Smooth muscle cell (in vitro differentiated cells): ENCODE results near the gene AGXT. TPM values are rescaled to one million over a fixed set of nuclear protein-coding genes. Genes with fewer than 3 reads are reported as not detected.

ENCODE experiments used
- DNase-seq: peaks from one replicate; lab custom pipeline; 2025; ENCODE audit not compliant: unreplicated experiment; lab: John Stamatoyannopoulos, UW
- H2AFZ ChIP-seq: fragments of 200-600 bp; sonication (generic); 2 replicates; pipeline ENCODE4 v1.6.0; 2016; ENCODE audit warnings: antibody characterized with exemption, low read depth, mild to moderate bottlenecking
- H3F3A ChIP-seq: fragments of 200-600 bp; sonication (generic); 2 replicates; pipeline ENCODE4 v1.6.0; 2017; ENCODE audit warnings: antibody characterized with exemption, low read depth
- H3K27ac ChIP-seq: fragments of 200-600 bp; sonication (generic); 2 replicates; pipeline ENCODE4 v1.5.1; 2016; ENCODE audit warnings: low read depth, mild to moderate bottlenecking
- H3K27me3 ChIP-seq: fragments of 200-600 bp; sonication (generic); 2 replicates; pipeline ENCODE4 v1.6.1; 2016; ENCODE audit warnings: low read depth, mild to moderate bottlenecking
- H3K36me3 ChIP-seq: fragments of 200-600 bp; sonication (generic); 2 replicates; pipeline ENCODE4 v1.5.1; 2016; ENCODE audit warnings: low read depth
- H3K4me1 ChIP-seq: fragments of 200-600 bp; sonication (generic); 2 replicates; pipeline ENCODE4 v1.5.1; 2016; ENCODE audit warnings: low read depth
- H3K4me2 ChIP-seq: fragments of 200-600 bp; sonication (generic); 2 replicates; pipeline ENCODE4 v1.6.0; 2016; ENCODE audit warnings: mild to moderate bottlenecking
- H3K4me3 ChIP-seq: fragments of 200-600 bp; sonication (generic); 2 replicates; pipeline ENCODE4 v1.5.1; 2016; ENCODE audit warnings: mild to moderate bottlenecking
- H3K79me2 ChIP-seq: fragments of 200-600 bp; sonication (generic); 2 replicates; pipeline ENCODE4 v1.6.0; 2016; ENCODE audit warnings: low read depth, mild to moderate bottlenecking
- H3K9ac ChIP-seq: fragments of 200-600 bp; sonication (generic); 2 replicates; pipeline ENCODE4 v1.6.0; 2016; ENCODE audit warnings: low read depth
- H3K9me3 ChIP-seq: fragments of 200-600 bp; sonication (generic); replicated peaks from 2 replicates; pipeline ENCODE4 v1.5.1; 2016; ENCODE audit warnings: low read depth
- H4K20me1 ChIP-seq: fragments of 200-600 bp; sonication (generic); 2 replicates; pipeline ENCODE4 v1.6.0; 2016; ENCODE audit warnings: low read depth
- WGBS: methylation state at CpG from one replicate; pipeline ENCODE4 v1.1.7; 2016; ENCODE audit warnings: low lambda C conversion rate; 5-methylcytosine and 5-hydroxymethylcytosine counted together
- polyA plus RNA-seq: library from polyadenylated mRNA; unstranded; fragments of >200 nt; fragmentation: Nextera tagmentation; extraction: Ambion mirVana; gene quantifications from 2 replicates; pipeline ENCODE4 v1.2.1, GENCODE V29; 2016
- total RNA-seq: library from RNA; depleted of rRNA; stranded (reverse); fragments of >200 nt; gene quantifications from 2 replicates; pipeline ENCODE4 v1.2.3, GENCODE V29; 2014
- TF ChIP-seq, protein P1 (sequence below): fragments of 200-600 bp; sonication (generic); IDR thresholded peaks from 2 replicates; pipeline ENCODE4 v1.5.1; 2017; ENCODE audit warnings: borderline replicate concordance, mild to moderate bottlenecking, antibody characterized with exemption; ENCODE audit not compliant: insufficient read depth, poor library complexity, severe bottlenecking

Gene AGXT
- total and polyA plus RNA-seq, 2 experiments from 2014 or later, result not detected

DNA sequence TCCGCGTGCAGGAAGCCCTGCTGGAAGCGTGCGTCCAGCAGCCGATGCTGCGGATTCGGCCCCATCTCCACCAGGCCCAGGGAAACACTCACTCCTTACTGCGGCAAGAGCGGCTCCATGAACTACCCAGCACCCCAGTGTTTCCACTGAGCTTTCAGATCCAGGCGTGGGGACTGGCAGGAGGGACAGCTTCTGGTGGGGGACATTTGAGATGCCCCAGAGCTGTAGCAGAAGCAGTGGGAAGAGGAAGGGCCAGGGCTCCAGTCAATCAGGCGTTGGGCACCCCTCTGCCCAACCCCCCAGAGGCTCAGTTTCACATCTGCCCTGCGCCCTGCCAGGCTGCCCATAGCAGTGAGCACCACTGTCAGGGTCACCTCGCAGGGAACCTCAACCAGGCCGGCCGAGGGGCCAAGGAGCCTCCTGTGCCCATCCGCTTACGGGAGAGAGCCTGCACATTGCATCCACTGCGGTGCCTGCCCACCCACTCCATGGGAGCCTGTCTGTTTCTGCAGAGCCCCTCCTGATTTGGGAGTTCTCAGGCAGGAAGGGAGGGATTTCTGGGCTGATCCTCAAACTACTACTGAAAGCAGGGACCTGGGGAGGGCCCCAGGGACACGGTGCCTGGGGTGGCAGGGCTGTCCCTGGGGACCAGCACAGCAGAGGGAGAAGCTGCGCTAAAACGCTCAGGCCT lies 4.6 kb downstream of the AGXT start:
- no peak overlapping the region for H2AFZ ChIP-seq
- TF ChIP-seq, protein P1, sequence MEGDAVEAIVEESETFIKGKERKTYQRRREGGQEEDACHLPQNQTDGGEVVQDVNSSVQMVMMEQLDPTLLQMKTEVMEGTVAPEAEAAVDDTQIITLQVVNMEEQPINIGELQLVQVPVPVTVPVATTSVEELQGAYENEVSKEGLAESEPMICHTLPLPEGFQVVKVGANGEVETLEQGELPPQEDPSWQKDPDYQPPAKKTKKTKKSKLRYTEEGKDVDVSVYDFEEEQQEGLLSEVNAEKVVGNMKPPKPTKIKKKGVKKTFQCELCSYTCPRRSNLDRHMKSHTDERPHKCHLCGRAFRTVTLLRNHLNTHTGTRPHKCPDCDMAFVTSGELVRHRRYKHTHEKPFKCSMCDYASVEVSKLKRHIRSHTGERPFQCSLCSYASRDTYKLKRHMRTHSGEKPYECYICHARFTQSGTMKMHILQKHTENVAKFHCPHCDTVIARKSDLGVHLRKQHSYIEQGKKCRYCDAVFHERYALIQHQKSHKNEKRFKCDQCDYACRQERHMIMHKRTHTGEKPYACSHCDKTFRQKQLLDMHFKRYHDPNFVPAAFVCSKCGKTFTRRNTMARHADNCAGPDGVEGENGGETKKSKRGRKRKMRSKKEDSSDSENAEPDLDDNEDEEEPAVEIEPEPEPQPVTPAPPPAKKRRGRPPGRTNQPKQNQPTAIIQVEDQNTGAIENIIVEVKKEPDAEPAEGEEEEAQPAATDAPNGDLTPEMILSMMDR, result no peak
- H3F3A ChIP-seq, result no peaks in the 10 kb centered on the region
- H3K36me3 ChIP-seq, result no peaks in the 10 kb centered on the region
- H3K4me1 ChIP-seq, result no peaks in the 10 kb centered on the region
- H3K79me2 ChIP-seq, result no peaks in the 10 kb centered on the region
- no peaks in the 10 kb centered on the region for H3K9me3 ChIP-seq
- no peak overlapping the region for H3K27ac ChIP-seq
- H3K27me3 ChIP-seq, result no peaks in the 10 kb centered on the region
- H3K9ac ChIP-seq, result no peak overlapping the region
- H4K20me1 ChIP-seq, result no peaks in the 10 kb centered on the region
- 93% methylated on average over 20 of the region's 21 CpGs for WGBS
- no peak overlapping the region for H3K4me2 ChIP-seq
- H3K4me3 ChIP-seq, result no peak overlapping the region
- DNase-seq, result no peak

DNA sequence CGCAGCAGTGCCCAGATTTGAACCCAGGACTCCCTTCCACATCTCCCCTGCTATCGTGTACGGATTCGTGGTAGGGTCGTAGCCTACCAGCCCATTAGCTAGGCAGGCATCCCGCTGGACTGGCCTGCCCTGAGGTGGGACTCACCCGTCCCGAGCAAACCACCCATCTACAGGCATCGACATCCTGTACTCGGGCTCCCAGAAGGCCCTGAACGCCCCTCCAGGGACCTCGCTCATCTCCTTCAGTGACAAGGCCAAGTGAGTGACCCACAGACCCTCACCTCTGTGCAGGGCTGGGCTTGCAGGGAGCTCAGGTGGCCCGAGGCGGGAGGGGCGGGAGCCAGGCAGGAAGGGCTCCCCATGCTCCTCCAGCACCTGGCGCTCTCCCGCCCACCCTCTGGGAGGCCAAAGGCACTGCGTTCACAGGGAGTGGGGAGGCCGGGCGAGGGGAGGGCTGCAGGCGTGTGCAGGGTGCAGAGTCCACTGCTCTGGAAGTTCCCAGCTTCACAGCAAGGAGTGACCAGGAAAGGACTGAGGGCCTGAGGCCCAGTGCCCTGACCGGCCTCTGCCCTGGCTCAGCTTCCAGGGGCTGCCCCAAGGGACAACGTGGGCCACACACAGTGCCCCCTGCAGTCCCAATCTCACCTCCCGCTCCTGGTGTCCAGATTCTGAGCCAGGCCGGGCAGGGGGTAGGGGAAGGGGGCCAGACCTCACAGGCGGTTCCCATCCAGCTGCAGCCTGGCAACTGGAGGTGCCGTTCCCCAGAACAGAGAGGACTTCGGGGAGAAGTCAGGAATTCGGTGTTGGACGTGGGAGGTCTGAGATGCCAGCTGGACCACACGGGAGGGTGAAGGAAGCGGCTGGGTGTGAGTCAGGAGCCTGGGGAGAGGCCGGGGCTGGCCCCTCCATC lies 5.4 kb downstream of the AGXT start:
- no peaks in the 10 kb centered on the region for H3K36me3 ChIP-seq
- no peak overlapping the region for H3K9ac ChIP-seq
- no peaks in the 10 kb centered on the region for H4K20me1 ChIP-seq
- TF ChIP-seq, protein P1, result no peak
- WGBS, result 85% methylated on average over 31 of the region's 33 CpGs
- no peak overlapping the region for H3K4me2 ChIP-seq
- no peak overlapping the region for H2AFZ ChIP-seq
- H3K27me3 ChIP-seq, result no peaks in the 10 kb centered on the region
- H3F3A ChIP-seq, result no peaks in the 10 kb centered on the region
- H3K27ac ChIP-seq, result no peak overlapping the region
- H3K9me3 ChIP-seq, result no peaks in the 10 kb centered on the region
- no peaks in the 10 kb centered on the region for H3K4me1 ChIP-seq
- H3K4me3 ChIP-seq, result no peak overlapping the region
- DNase-seq, result no peak
- H3K79me2 ChIP-seq, result no peaks in the 10 kb centered on the region

DNA sequence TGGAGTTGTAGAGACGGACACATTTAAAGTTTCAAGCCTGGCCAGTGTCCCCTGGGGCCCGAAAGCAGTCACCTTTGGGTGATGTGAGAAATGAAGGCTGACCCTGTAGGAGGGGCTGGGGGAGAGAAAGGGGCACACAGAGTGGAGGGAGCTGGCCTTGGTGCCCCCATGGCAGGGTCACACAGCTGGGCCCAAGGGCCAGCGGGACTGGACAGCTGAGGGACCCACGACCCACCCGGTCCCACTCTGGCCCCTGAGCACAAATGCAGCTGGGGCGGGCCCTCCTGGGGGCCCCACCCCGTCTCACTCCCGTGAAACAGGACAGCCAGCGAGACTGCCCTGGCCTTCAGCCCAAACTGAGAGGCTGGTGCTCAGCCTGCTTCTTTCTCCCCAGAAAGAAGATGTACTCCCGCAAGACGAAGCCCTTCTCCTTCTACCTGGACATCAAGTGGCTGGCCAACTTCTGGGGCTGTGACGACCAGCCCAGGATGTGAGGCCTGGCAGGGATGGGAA lies 6.1 kb downstream of the AGXT start:
- no peak for DNase-seq
- no peak overlapping the region for H3K4me2 ChIP-seq
- H3K9me3 ChIP-seq, result no peaks in the 10 kb centered on the region
- no peak overlapping the region for H2AFZ ChIP-seq
- no peaks in the 10 kb centered on the region for H3F3A ChIP-seq
- WGBS, result 93% methylated on average over 11 of the region's 12 CpGs
- no peaks in the 10 kb centered on the region for H3K4me1 ChIP-seq
- H3K36me3 ChIP-seq, result no peaks in the 10 kb centered on the region
- H3K4me3 ChIP-seq, result no peak overlapping the region
- H3K27ac ChIP-seq, result no peak overlapping the region
- H3K79me2 ChIP-seq, result no peaks in the 10 kb centered on the region
- H3K27me3 ChIP-seq, result no peaks in the 10 kb centered on the region
- TF ChIP-seq, protein P1, result no peak
- no peaks in the 10 kb centered on the region for H4K20me1 ChIP-seq
- no peak overlapping the region for H3K9ac ChIP-seq
